GM12878 (cell line): ENCODE data around the gene SLC7A5. TPM values are rescaled to one million over a fixed set of nuclear protein-coding genes. Genes with fewer than 3 reads are reported as not detected.

Experiments used
- ATAC-seq: fragments of 200-7000 bp; cut with Tn5 transposase; 3 replicates; pipeline ENCODE4 v1.9.1; 2020; ENCODE audit warnings: mild to moderate bottlenecking, moderate library complexity
- BruUV-seq: library from RNA; stranded (reverse); fragments of 400-500 nt; replicated peaks from 2 replicates; lab custom pipeline; 2021; lab: Mats Ljungman, UMichigan
- CTCF ChIA-PET: fragments of 300-600 bp; sonication (Branson Sonifier 250); formaldehyde crosslinking; extraction: SDS; loops from one replicate; lab custom pipeline; 2021; ENCODE audit warnings: inconsistent platforms; lab: Yijun Ruan, JAX
- POLR2A ChIA-PET: fragments of 350-600 bp; formaldehyde crosslinking; extraction: SDS; loops from one replicate; lab custom pipeline; 2021; ENCODE audit warnings: inconsistent platforms; lab: Charles Lee
- RAD21 ChIA-PET: fragments of 300-600 bp; sonication (Branson Sonifier 250); formaldehyde crosslinking; loops from one replicate; lab custom pipeline; 2023; ENCODE audit warnings: antibody characterized with exemption; ENCODE audit not compliant: unreplicated experiment; lab: Charles Lee
- SMC1A ChIA-PET: fragments of 300-600 bp; sonication (Branson Sonifier 250); formaldehyde crosslinking; loops from one replicate; lab custom pipeline; 2023; ENCODE audit not compliant: unreplicated experiment, uncharacterized antibody; lab: Charles Lee
- DNase-seq: peaks from one replicate; pipeline ENCODE4 v3.0.0-alpha.2; 2011; ENCODE audit warnings: low read depth, low spot score
- FAIRE-seq: peaks from 3 replicates; lab custom pipeline; 2011; peaks lifted over from hg19 to GRCh38; lab: Jason Lieb, UNC
- H2AFZ ChIP-seq: 2 replicates; pipeline ENCODE4 v1.6.0; 2011; ENCODE audit warnings: low read depth, low read length, control low read depth; ENCODE audit not compliant: control insufficient read depth
- H3K27ac ChIP-seq: 2 replicates; pipeline ENCODE4 v1.5.1; 2011; ENCODE audit warnings: control low read depth; ENCODE audit not compliant: control insufficient read depth, insufficient read depth
- H3K27me3 ChIP-seq, 2 experiments: replicated peaks in 1 of 2; 2 replicates each; pipeline versions ENCODE4 v1.6.0 to v1.6.1; 2011; ENCODE audit warnings: low read length in 1 of 2; ENCODE audit not compliant: control insufficient read depth in 2 of 2, insufficient read depth in 2 of 2
- H3K36me3 ChIP-seq, 2 experiments: 2 replicates each; pipeline ENCODE4 v1.5.1; 2011; ENCODE audit warnings: low read length in 1 of 2; ENCODE audit not compliant: control insufficient read depth in 2 of 2, insufficient read depth in 2 of 2
- H3K4me1 ChIP-seq: 2 replicates; pipeline ENCODE4 v1.6.1; 2011; ENCODE audit warnings: mild to moderate bottlenecking, low read length, moderate library complexity, mixed read lengths; ENCODE audit not compliant: control insufficient read depth, insufficient read depth
- H3K4me2 ChIP-seq: 2 replicates; pipeline ENCODE4 v1.6.0; 2011; ENCODE audit warnings: control low read depth; ENCODE audit not compliant: control insufficient read depth, insufficient read depth
- H3K4me3 ChIP-seq: fragments of 200-600 bp; sonication (generic); 2 replicates; pipeline ENCODE4 v1.5.1; 2016
- H3K79me2 ChIP-seq: 2 replicates; pipeline ENCODE4 v1.6.0; 2011; ENCODE audit warnings: low read length; ENCODE audit not compliant: control insufficient read depth, insufficient read depth
- H3K9ac ChIP-seq: 2 replicates; pipeline ENCODE4 v1.8.0; 2011; ENCODE audit warnings: low read length, control low read depth, mixed read lengths; ENCODE audit not compliant: control insufficient read depth, insufficient read depth
- H3K9me3 ChIP-seq: replicated peaks from 3 replicates; pipeline ENCODE4 v1.5.1; 2011; ENCODE audit warnings: mild to moderate bottlenecking, low read length; ENCODE audit not compliant: control insufficient read depth, insufficient read depth
- H4K20me1 ChIP-seq: 2 replicates; pipeline ENCODE4 v1.6.0; 2011; ENCODE audit not compliant: control insufficient read depth, insufficient read depth
- EP300 ChIP-seq, 2 experiments: fragments of 150-350 bp in 1 of 2; IDR thresholded peaks; 2 replicates each; pipeline ENCODE4 v1.6.1; 2011 to 2012; ENCODE audit warnings: low read depth in 2 of 2, low read length in 2 of 2, borderline replicate concordance in 1 of 2, improper control_type of control experiment in 1 of 2, inconsistent platforms in 1 of 2; ENCODE audit not compliant: control insufficient read depth in 1 of 2
- ETV6 ChIP-seq, 2 experiments: fragments of 450-650 bp in 1 of 2; IDR thresholded peaks in 1 of 2; conservative IDR thresholded peaks in 1 of 2; 2 replicates each; pipeline ENCODE4 v1.6.1; 2014; ENCODE audit warnings: antibody characterized with exemption in 1 of 2, borderline replicate concordance in 1 of 2, low read depth in 1 of 2, mild to moderate bottlenecking in 1 of 2, moderate library complexity in 1 of 2
- JUND ChIP-seq: IDR thresholded peaks from 2 replicates; pipeline ENCODE4 v1.6.1; 2012; ENCODE audit warnings: low read depth, mild to moderate bottlenecking, low read length, improper control_type of control experiment, moderate library complexity
- NRF1 ChIP-seq: conservative IDR thresholded peaks from 2 replicates; pipeline ENCODE4 v1.6.1; 2011; ENCODE audit warnings: mild to moderate bottlenecking, low read depth, low read length, improper control_type of control experiment
- RB1 ChIP-seq: fragments of 450-650 bp; formaldehyde crosslinking; IDR thresholded peaks from 2 replicates; pipeline ENCODE4 v1.6.1; 2017; ENCODE audit warnings: mild to moderate bottlenecking, borderline replicate concordance
- SIN3A ChIP-seq: IDR thresholded peaks from 2 replicates; pipeline ENCODE4 v1.6.1; 2012; ENCODE audit warnings: low read depth, low read length, improper control_type of control experiment
- SMAD1 ChIP-seq: fragments of 450-650 bp; IDR thresholded peaks from 2 replicates; pipeline ENCODE4 v1.6.1; 2018; ENCODE audit warnings: mild to moderate bottlenecking, low read depth; ENCODE audit not compliant: partially characterized antibody
- SMAD5 ChIP-seq: IDR thresholded peaks from 2 replicates; pipeline ENCODE4 v1.6.1; 2016; ENCODE audit warnings: antibody characterized with exemption, low read depth
- WGBS: methylation state at CpG from one replicate; pipeline ENCODE4 v1.1.6; 2016; ENCODE audit warnings: low lambda C conversion rate; ENCODE audit not compliant: insufficient replicate concordance, insufficient coverage; ENCODE audit errors: missing lambda C conversion rate; 5-methylcytosine and 5-hydroxymethylcytosine counted together
- in situ Hi-C: fragments of 300-500 bp; cut with MboI; formaldehyde crosslinking; loops from 9 replicates; pipeline ENCODE4 v1.14.3; 2018; ENCODE audit warnings: mixed read lengths
- intact Hi-C: fragments of 100-400 bp; cut with micrococcal nuclease; formaldehyde crosslinking; loops from one replicate; pipeline ENCODE4 v1.14.2; 2022; ENCODE audit not compliant: unreplicated experiment
- polyA plus RNA-seq, 11 experiments: library from polyadenylated mRNA; depleted of rRNA in 4 of 11; unstranded in 6 of 11; stranded (reverse) in 5 of 11; fragments of >200 nt; fragmentation: Nextera tagmentation in 4 of 11; fragmentation: Illumina TruSeq in 1 of 11; extraction: Ambion mirVana in 4 of 11; extraction: Trizol in 1 of 11; gene quantifications; 1 replicate in 1 of 11; 2 replicates in 10 of 11; pipeline versions ENCODE4 v1.2.1 to v1.2.3, GENCODE V29; 2011 to 2016; ENCODE audit warnings: inconsistent platforms in 2 of 11, missing spikeins in 2 of 11, low read depth in 1 of 11
- total RNA-seq, 4 experiments: library from RNA; depleted of rRNA in 3 of 4; stranded (reverse); fragments of >200 nt in 3 of 4; fragmentation: Illumina TruSeq in 1 of 4; extraction: Trizol in 1 of 4; gene quantifications; 2 replicates each; pipeline versions ENCODE4 v1.2.1 to v1.2.3, GENCODE V29; 2013 to 2021
- TF ChIP-seq, protein P1 (sequence below): IDR thresholded peaks from 2 replicates; pipeline ENCODE4 v1.6.1; 2011; ENCODE audit warnings: low read depth, mild to moderate bottlenecking, low read length, moderate library complexity, borderline replicate concordance; ENCODE audit errors: extremely low read depth
- TF ChIP-seq, protein P2 (sequence below): fragments of 450-650 bp; IDR thresholded peaks from 2 replicates; pipeline ENCODE4 v1.6.1; 2017; ENCODE audit warnings: low read depth, mild to moderate bottlenecking, moderate library complexity
- TF ChIP-seq, protein P3 (sequence below): fragments of 450-650 bp; IDR thresholded peaks from 2 replicates; pipeline ENCODE4 v1.6.1; 2017; ENCODE audit warnings: mild to moderate bottlenecking, moderate library complexity

SLC7A5 gene
- total and polyA plus RNA-seq, 10 of the 15 experiments (the other 5 are each of a cell fraction or from before 2014, with no cell fraction given): 2.3 to 101 (median 35.8) TPM

DNA sequence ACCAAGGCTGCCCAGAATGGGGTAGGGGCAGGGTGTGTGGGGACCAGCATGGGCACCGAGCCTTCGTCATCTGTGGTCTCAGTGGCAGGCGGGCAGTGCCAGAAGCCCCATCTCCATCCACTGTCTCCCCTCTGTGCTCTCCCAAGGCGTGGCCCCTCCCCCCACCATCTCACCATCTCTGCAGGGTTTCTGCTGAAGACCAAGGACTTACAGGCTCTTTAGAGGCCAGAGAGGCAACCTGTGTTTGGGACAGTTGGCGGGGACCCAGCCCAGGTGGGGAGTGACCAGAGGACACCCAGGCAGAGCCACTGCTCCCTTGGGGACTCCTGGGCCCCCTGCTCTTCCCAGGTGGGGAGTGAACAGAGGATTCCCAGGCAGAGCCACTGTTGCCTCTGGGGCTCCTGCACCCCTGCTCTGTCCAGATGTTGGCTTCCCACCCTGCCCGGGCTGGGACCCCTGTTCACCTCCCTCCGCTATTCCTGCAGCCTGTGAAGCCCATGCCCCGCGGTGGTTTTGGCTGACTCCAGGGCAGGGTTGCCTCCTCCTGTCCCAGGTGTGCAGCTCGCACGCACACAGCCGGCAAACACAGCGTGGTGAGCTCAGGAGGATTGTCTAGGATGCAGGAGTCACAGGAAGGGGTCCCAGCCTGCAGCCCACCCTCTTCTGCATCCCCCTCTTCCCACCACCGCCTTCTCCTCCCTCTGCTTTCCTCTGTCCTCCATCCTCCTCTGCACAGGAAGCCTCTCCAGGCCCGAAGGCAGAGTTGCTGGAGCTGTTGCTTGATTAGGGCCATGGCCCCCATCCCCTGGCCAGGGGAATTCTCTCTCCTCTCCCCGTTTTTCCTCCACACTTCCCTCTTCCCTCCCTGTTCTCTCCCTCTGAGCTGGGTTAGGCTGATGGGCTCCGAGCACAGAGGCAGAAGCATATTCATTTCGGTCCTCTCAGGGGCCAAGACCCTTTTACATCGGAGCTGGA, 45.0 kb downstream of the SLC7A5 start:
- Histone ChIP-seq H3K79me2 (no peaks in the 10 kb centered on the region), H3K4me1 (peaks cover 5% of the 10 kb centered on the region; the same call in 1 of the 2 replicates), H3K36me3 (no peaks in the 10 kb centered on the region; a peak in 1 of 4 replicates), H3K27ac (no peak overlapping the region), H3K9ac (no peak overlapping the region), H2AFZ (no peak overlapping the region), H3K4me3 (no peak overlapping the region), H3K27me3 (no peaks in the 10 kb centered on the region), H3K9me3 (no peaks in the 10 kb centered on the region), H4K20me1 (no peaks in the 10 kb centered on the region), H3K4me2 (no peak overlapping the region)
- ChIA-PET POLR2A (no interaction called here), SMC1A (no interaction called here), CTCF (interaction anchor here (1.6 to 1.7 kb wide), 2 partner anchors 44 to 47 kb away, joined by 4 to 5 read pairs; no protein-coding TSS in a partner anchor), RAD21 (interaction anchor here (0.8 to 1.0 kb wide), 2 partner anchors 44 to 46 kb away, joined by 3 to 4 read pairs; no protein-coding TSS in a partner anchor)
- ATAC-seq (no peak), FAIRE-seq (no peak), DNase-seq (no peak)
- no TSS peak for BruUV-seq
- WGBS: 45% methylated on average over 18 of the region's 19 CpGs
- in situ Hi-C loops (no loop called here), intact Hi-C loops (no loop called here)
- no peak for TF ChIP-seq EP300 (IDR thresholded peaks at IDR 0.05; ENCODE audit: borderline replicate concordance in 1 of 2, control insufficient read depth in 1 of 2, low read depth in 2 of 2, low read length in 2 of 2)
- TF ChIP-seq, protein P1, sequence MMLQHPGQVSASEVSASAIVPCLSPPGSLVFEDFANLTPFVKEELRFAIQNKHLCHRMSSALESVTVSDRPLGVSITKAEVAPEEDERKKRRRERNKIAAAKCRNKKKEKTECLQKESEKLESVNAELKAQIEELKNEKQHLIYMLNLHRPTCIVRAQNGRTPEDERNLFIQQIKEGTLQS: no peak
- no peak for TF ChIP-seq JUND
- TF ChIP-seq SIN3A: no peak
- TF ChIP-seq ETV6 (conservative IDR thresholded peaks at IDR 0.05 in 1 of 2, IDR thresholded peaks at IDR 0.05 in 1 of 2; ENCODE audit: borderline replicate concordance in 1 of 2, low read depth in 1 of 2): no peak
- no peak for TF ChIP-seq RB1
- TF ChIP-seq, protein P2, sequence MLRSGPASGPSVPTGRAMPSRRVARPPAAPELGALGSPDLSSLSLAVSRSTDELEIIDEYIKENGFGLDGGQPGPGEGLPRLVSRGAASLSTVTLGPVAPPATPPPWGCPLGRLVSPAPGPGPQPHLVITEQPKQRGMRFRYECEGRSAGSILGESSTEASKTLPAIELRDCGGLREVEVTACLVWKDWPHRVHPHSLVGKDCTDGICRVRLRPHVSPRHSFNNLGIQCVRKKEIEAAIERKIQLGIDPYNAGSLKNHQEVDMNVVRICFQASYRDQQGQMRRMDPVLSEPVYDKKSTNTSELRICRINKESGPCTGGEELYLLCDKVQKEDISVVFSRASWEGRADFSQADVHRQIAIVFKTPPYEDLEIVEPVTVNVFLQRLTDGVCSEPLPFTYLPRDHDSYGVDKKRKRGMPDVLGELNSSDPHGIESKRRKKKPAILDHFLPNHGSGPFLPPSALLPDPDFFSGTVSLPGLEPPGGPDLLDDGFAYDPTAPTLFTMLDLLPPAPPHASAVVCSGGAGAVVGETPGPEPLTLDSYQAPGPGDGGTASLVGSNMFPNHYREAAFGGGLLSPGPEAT: no peak
- TF ChIP-seq NRF1: no peak
- no peak for TF ChIP-seq SMAD1
- no peak for TF ChIP-seq SMAD5
- TF ChIP-seq, protein P3, sequence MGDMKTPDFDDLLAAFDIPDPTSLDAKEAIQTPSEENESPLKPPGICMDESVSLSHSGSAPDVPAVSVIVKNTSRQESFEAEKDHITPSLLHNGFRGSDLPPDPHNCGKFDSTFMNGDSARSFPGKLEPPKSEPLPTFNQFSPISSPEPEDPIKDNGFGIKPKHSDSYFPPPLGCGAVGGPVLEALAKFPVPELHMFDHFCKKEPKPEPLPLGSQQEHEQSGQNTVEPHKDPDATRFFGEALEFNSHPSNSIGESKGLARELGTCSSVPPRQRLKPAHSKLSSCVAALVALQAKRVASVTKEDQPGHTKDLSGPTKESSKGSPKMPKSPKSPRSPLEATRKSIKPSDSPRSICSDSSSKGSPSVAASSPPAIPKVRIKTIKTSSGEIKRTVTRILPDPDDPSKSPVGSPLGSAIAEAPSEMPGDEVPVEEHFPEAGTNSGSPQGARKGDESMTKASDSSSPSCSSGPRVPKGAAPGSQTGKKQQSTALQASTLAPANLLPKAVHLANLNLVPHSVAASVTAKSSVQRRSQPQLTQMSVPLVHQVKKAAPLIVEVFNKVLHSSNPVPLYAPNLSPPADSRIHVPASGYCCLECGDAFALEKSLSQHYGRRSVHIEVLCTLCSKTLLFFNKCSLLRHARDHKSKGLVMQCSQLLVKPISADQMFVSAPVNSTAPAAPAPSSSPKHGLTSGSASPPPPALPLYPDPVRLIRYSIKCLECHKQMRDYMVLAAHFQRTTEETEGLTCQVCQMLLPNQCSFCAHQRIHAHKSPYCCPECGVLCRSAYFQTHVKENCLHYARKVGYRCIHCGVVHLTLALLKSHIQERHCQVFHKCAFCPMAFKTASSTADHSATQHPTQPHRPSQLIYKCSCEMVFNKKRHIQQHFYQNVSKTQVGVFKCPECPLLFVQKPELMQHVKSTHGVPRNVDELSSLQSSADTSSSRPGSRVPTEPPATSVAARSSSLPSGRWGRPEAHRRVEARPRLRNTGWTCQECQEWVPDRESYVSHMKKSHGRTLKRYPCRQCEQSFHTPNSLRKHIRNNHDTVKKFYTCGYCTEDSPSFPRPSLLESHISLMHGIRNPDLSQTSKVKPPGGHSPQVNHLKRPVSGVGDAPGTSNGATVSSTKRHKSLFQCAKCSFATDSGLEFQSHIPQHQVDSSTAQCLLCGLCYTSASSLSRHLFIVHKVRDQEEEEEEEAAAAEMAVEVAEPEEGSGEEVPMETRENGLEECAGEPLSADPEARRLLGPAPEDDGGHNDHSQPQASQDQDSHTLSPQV: no peak
